Measurements from ENCODE around the gene MAFF. TPM values are rescaled to one million over a fixed set of nuclear protein-coding genes. Genes with fewer than 3 reads are reported as not detected.

Gene MAFF
- total RNA-seq (2022; extraction: Qiagen RNA extraction) = 12.8 to 21.1 TPM (median 14.1 TPM) in 5 replicates

DNA sequence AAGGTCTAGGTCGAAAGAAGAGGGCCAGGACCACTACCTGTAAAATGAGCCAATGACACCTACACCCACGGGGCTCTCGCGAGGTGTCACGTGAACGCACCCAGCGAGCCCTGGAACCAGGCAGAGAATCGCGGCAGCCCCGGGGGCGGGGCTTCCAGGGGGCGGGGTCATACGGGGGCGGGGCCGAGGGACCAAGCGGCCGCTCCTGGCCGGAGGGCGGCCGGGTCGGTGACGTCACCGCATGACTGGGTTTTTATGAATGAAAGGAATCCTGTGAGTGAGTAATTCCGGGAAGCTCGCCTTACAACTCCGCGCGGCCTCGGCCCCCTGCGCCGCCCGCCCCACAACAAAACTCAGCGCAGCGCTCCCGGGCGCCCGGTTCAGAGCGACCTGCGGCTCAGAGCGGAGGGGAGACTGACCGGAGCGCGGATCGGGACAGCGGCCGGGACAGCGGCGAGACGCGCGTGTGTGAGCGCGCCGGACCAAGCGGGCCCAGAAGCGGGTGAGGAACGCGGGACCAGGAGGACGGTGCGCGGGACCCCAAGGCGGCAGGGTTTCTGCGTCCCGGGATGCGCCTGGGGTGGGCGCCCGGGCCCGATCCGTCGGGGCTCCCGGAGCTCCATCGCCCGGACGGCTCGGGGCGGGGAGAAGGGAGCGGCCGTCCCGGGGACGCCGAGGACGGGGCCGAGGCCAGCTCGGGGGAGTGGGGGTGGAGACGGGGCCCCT lies at the start of gene MAFF:
TSS of gene MAFF (plus strand) at position 284 of the 726 bp plus-strand sequence. CDS start 11,860 bp downstream, outside the sequence.

DNA sequence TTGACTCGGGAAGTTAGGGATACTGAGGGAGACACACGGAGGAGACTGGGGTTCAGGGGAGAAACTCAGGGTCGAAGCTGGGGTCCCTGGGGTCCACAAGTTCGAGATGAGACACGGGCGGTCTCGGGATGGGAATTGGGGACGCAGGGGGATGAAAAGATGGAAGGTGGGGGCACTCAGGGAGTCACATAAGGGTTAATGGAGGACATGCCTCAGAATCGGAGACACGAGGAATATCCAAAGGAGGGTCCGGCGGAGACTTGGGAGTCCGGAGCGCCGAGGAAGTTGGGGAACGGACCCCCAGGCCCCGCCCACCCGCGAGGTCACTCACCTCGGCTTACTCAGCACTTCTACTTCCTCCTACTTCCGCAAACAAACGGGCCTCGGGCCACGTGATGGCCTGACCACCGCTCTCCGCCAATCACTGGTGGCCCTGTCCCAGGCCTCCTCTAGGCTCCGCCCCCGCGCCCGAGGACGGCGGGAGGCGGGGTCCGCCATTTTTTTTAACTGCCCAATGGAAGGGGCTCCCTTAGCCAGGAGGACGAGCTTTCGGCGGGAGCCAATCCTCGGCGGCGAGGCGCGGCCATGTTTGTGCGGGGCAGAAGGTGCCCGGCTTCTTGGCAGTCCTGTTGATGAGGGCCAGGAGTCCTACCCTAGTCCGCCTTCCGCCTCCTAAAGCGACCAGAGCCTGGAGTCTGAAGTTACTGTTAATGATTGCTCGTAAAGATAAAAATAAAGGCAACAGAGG lies 20.2 kb upstream of the MAFF start, which contains the start of gene PLA2G6:
TSS of gene PLA2G6 (minus strand) at position 378 of the 748 bp plus-strand sequence. CDS start 12,404 bp downstream, outside the sequence.

Other genes with a start within 250 kb of the MAFF start
- gene C22orf23, start 248.4 kb upstream of the MAFF start, total RNA-seq (2022; extraction: Qiagen RNA extraction) = 0.16 to 0.29 TPM (median 0.22 TPM) in 5 replicates
- 120 to 143 TPM (median 134 TPM) in 5 replicates for gene POLR2F, start 248.3 kb upstream of the MAFF start, total RNA-seq (2022; extraction: Qiagen RNA extraction)
- gene SOX10, start 217.4 kb upstream of the MAFF start, total RNA-seq (2022; extraction: Qiagen RNA extraction) = not detected in 5 replicates
- gene PICK1, start 144.6 kb upstream of the MAFF start, total RNA-seq (2022; extraction: Qiagen RNA extraction) = 10.2 to 12.4 TPM (median 11.8 TPM) in 5 replicates
- gene SLC16A8, start 117.8 kb upstream of the MAFF start, total RNA-seq (2022; extraction: Qiagen RNA extraction) = not detected in 5 replicates
- gene BAIAP2L2, start 91.3 kb upstream of the MAFF start, total RNA-seq (2022; extraction: Qiagen RNA extraction) = 3.1 to 5.8 TPM (median 5.4 TPM) in 5 replicates
- gene PLA2G6, start 20.2 kb upstream of the MAFF start, total RNA-seq (2022; extraction: Qiagen RNA extraction) = 3.2 to 5.1 TPM (median 4.2 TPM) in 5 replicates
- gene TMEM184B, start 71.0 kb downstream of the MAFF start, total RNA-seq (2022; extraction: Qiagen RNA extraction) = 37.3 to 50.2 TPM (median 46.4 TPM) in 5 replicates
- 86.0 to 106 TPM (median 103 TPM) in 5 replicates for gene CSNK1E, start 115.4 kb downstream of the MAFF start, total RNA-seq (2022; extraction: Qiagen RNA extraction)